GM21825 (cell line): ENCODE data around the gene ATP8B1.
"Not testable (repeated sequence)": the region's sequence is repeated elsewhere in the genome, so short reads cannot be mapped to it uniquely, and the experiment has no call there.

Experiments
- ATAC-seq: cut with Tn5 transposase; IDR thresholded peaks from one replicate; pipeline ENCODE4 v1.9.1; 2021; ENCODE audit warnings: mild to moderate bottlenecking, moderate library complexity; ENCODE audit not compliant: unreplicated experiment

The ATP8B1 gene

GRCh38 chr18:57733861-57734260, 69.3 kb downstream of the ATP8B1 start:
- ATAC-seq = no peak

GRCh38 chr18:57730146-57730545, 73.0 kb downstream of the ATP8B1 start:
- no peak for ATAC-seq

DNA sequence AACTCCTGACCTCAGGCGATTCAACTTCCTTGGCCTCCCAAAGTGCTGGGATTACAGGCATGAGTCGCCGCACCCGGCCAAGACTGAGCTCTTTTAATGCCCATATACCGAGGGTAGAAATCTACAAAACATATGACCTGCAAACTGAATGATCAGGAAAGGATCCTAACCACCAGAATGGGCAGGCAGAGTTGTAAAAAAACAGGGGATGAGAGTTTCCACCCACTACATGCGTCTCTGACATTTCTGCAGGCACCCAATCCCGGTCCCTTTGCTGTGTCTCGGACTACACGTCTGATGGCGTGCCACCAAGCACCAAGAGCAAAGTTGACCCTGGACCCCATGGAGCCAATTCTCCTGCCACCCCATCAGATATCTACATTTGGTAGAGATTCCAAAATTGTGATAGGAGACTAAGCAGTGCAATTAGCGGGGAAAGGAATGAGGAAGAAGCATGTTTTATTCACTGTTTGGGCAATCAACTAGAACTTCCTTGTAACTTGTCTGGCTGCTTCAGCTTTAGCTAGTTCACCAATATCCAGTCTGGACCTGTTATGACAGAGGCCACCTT, 74.1 kb downstream of the ATP8B1 start:
- no peak for ATAC-seq

- ATAC-seq = no peak
Measured at GRCh38 chr18:57727952-57728807, 74.9 kb downstream of the ATP8B1 start.

- ATAC-seq = not testable (repeated sequence)
Measured at GRCh38 chr18:57719211-57719935, 83.7 kb downstream of the ATP8B1 start.

DNA sequence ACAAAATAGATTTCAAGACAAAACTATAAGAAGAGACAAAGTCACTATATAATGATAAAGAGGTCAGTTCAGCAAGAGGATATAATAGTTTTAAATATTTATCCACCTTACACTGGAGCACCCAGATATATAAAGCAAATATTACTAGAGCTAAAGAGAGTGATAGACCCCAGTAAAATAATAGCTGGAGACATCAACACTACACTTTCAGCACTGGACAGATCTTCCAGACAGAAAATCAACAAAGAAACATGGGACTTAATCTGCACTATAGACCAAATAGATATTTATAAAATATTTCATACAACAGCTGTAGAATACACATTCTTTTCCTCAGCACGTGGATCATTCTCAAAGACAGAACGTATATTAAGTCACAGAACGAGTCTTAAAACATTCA, 86.6 kb downstream of the ATP8B1 start:
- ATAC-seq = no peak

DNA sequence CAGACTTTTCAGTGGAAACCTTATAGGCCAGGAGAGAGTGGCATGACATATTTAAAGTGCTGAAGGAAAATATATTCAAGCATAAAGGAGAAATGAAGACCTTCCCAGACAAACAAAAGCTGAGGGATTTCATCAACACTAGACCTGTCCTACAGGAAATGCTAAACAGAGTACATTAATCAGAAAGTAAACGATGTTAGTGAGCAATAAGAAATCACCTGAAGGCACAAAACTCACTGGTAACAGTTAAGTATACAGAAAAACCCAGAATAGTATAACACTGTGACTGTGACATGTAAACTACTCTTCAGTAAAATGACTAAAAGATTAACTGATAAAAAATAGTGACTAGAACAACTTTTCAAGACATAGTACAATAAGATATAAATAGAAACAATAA, 87.4 kb downstream of the ATP8B1 start:
- ATAC-seq = no peak

DNA sequence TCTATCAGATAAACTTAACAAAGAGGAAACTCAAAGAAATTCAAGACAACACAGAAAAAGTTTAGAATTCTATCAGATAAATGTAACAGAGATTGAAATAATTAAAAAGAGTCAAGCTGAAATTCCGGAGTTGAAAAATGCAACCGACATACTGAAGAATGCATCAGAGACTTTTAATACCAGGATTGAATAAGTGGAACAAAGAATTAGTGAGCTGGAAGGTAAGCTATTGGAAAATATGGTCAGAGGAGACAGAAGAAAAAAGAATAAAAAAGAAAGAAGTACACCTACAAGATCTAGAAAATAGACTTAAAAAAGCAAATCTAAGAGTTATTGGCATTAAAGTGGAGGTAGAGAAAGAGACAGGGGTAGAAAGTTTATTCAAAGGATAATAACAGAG, 88.0 kb downstream of the ATP8B1 start:
- no peak for ATAC-seq

GRCh38 chr18:57710226-57710625, 92.9 kb downstream of the ATP8B1 start:
- no peak for ATAC-seq

- no peak for ATAC-seq
Measured at GRCh38 chr18:57709335-57709734, 93.8 kb downstream of the ATP8B1 start.

- no peak for ATAC-seq
Measured at GRCh38 chr18:57708288-57708687, 94.8 kb downstream of the ATP8B1 start.

DNA sequence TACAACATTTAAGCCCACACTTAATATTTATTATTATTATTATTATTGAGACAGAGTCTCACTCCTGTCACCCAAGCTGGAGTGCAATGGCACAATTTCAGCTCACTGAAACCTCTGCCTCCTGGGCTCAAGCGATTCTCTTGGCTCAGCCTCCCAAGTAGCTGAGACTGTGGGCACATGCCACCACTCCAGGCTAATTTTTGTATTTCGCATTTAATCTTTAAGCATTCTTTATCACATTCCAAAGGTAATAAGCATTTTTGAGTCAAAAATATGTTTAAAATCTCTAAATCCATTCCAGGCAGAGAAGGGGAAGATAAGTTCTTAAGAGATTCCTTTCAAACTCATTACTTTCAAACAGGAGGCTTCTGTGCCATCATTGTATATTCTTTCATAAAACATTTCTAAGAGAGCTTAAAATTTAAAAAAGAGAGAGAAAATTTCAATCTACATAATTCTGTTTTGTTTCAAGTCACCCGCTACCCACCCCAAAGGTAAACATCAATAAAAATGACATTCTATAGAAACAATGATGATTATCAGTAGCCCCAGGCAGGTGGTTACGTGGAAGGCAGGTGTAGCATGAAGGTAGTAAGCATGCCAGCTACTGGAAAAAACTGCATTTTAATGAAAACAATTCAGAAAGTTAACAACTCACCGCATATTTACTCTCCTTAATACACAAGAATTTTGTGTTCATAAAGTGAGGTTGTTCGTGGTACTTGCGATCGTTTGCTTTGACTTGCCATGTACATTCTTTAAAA, 97.1 kb downstream of the ATP8B1 start:
- no peak for ATAC-seq

- ATAC-seq = no peak
Measured at GRCh38 chr18:57705011-57705410, 98.1 kb downstream of the ATP8B1 start.

DNA sequence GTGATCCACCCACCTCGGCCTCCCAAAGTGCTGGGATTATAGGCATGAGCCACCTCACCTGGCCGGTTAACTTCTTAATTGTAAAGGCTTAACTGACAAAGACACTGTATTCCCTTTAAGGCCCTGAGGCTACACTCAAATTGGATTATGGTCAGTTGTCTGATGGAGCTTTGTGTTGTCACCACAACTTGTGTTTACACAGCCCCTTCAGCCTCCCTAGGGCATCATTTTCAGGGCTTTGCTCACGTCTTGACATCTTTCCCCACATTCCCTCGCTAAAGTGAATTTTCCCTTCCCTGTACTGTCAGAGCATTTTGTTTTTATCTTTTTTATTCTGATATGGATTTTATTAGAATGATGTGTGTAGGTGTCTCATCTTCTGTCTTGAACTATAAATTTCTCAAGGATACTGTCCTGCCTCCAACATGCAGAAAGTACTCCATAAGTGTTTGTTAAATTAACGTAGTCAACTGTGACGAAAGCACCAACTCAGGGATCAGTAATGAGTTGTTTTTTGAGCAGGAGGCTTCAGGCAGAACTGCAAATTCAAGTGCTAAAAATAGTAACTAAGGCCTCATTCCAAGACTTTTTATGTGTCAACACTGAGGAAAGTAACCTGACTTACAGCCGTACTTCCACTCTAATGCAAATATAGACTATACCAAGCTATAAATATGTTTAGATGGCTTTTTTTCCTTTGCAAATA, 104.4 kb downstream of the ATP8B1 start:
- ATAC-seq = no peak

- no peak for ATAC-seq
Measured at GRCh38 chr18:57697426-57697825, 105.7 kb downstream of the ATP8B1 start.

DNA sequence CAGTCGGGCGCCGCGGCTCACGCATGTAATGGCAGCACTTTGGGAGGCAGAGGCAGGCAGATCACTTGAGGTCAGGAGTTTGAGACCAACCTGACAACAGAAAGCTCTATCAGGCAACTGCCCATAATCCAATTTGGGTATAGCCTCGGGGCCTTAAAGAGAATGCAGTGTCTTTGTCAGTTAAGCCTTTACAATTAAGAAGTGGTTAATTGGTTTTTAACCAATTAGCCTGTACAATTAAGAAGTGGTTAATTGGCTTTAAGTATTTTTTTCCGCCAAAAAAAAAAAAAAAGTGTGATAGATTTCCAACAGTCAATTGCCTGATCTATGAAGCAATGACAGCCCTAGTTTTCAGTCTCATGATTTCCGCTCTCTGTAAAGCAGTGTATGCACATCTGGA, 106.8 kb downstream of the ATP8B1 start:
- ATAC-seq = no peak

GRCh38 chr18:57691363-57691762, 111.8 kb downstream of the ATP8B1 start:
- ATAC-seq = no peak

DNA sequence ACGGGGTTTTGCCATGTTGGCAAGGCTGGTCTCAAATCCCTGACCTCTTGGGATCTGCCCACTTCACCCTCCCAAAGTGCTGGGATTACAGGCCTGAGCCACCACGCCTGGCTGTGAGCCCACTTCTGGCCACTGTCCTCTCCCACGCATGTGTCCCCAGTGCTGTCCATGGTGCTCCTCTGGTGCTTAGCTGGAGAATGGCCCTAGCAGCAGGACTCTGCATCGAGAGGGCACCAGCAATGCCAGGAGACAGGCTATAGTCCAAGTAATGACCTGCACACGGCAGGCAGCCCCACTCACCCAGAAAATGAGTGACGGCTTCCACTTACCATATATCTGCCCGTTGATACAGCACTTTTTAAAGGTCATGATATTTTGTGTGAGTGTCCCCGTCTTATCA, 115.1 kb downstream of the ATP8B1 start:
- no peak for ATAC-seq

- ATAC-seq = no peak
Measured at GRCh38 chr18:57683470-57683869, 119.6 kb downstream of the ATP8B1 start.
